ENCODE data around the gene PTTG1IP2.

Gene PTTG1IP2

GRCh38 chr7:90520484-90520883 is 51.0 kb downstream of the PTTG1IP2 start:
- in situ Hi-C loops (cut with HindIII; ENCODE audit: low pct_ligation_motif_present, low sequenced_read_pairs), result no loop called here

GRCh38 chr7:90530263-90530662 is 60.8 kb downstream of the PTTG1IP2 start:
- in situ Hi-C loops (cut with HindIII; ENCODE audit: low pct_ligation_motif_present, low sequenced_read_pairs), result no loop called here
- no peaks in the 10 kb centered on the region for H3K36me3 ChIP-seq (replicated peaks)
- no peak overlapping the region for H3K4me3 ChIP-seq (ENCODE audit: low read depth, low read length)
- no peaks in the 10 kb centered on the region for H3K27me3 ChIP-seq (replicated peaks)
- DNase-seq, result peak; percentile 60
- TF ChIP-seq CTCF (IDR thresholded peaks at IDR 0.05; ENCODE audit: low read depth, low read length, missing control alignments), result no peak
- H3K27ac ChIP-seq, result no peak overlapping the region

More at GRCh38 chr7:90520484-90520883, 51.0 kb downstream of the PTTG1IP2 start:
- peak; percentile 38 for TF ChIP-seq CTCF (IDR thresholded peaks at IDR 0.05; ENCODE audit: low read depth, low read length, missing control alignments)
- no peak overlapping the region for H3K4me3 ChIP-seq (ENCODE audit: low read depth, low read length)
- H3K27me3 ChIP-seq (replicated peaks), result no peaks in the 10 kb centered on the region
- no peak for DNase-seq
- no peak overlapping the region for H3K27ac ChIP-seq
- no peaks in the 10 kb centered on the region for H3K36me3 ChIP-seq (replicated peaks)

GRCh38 chr7:90532231-90532929 is 62.9 kb downstream of the PTTG1IP2 start:
- no peak for TF ChIP-seq CTCF (IDR thresholded peaks at IDR 0.05; ENCODE audit: low read depth, low read length, missing control alignments)
- no peaks in the 10 kb centered on the region for H3K27me3 ChIP-seq (replicated peaks)
- DNase-seq, result no peak
- in situ Hi-C loops (cut with HindIII; ENCODE audit: low pct_ligation_motif_present, low sequenced_read_pairs), result no loop called here
- no peaks in the 10 kb centered on the region for H3K36me3 ChIP-seq (replicated peaks)
- H3K27ac ChIP-seq, result no peak overlapping the region
- no peak overlapping the region for H3K4me3 ChIP-seq (ENCODE audit: low read depth, low read length)

- no peak for DNase-seq
- H3K36me3 ChIP-seq (replicated peaks), result no peaks in the 10 kb centered on the region
- H3K4me3 ChIP-seq (ENCODE audit: low read depth, low read length), result no peak overlapping the region
- H3K27me3 ChIP-seq (replicated peaks), result no peaks in the 10 kb centered on the region
- no peak overlapping the region for H3K27ac ChIP-seq
- in situ Hi-C loops (cut with HindIII; ENCODE audit: low pct_ligation_motif_present, low sequenced_read_pairs), result no loop called here
- no peak for TF ChIP-seq CTCF (IDR thresholded peaks at IDR 0.05; ENCODE audit: low read depth, low read length, missing control alignments)
These were observed 67.0 kb downstream of the PTTG1IP2 start for GRCh38 chr7:90536449-90536848.

- DNase-seq, result no peak
- Histone ChIP-seq H3K4me3 (ENCODE audit: low read depth, low read length) (no peak overlapping the region), H3K36me3 (replicated peaks) (no peaks in the 10 kb centered on the region), H3K27me3 (replicated peaks) (no peaks in the 10 kb centered on the region), H3K27ac (no peak overlapping the region)
- TF ChIP-seq CTCF (IDR thresholded peaks at IDR 0.05; ENCODE audit: low read depth, low read length, missing control alignments), result no peak
- in situ Hi-C loops (cut with HindIII; ENCODE audit: low pct_ligation_motif_present, low sequenced_read_pairs), result no loop called here
These were observed 69.0 kb downstream of the PTTG1IP2 start for GRCh38 chr7:90538405-90538804.

- in situ Hi-C loops (cut with HindIII; ENCODE audit: low pct_ligation_motif_present, low sequenced_read_pairs), result no loop called here
- Histone ChIP-seq H3K4me3 (ENCODE audit: low read depth, low read length) (no peak overlapping the region), H3K27ac (no peak overlapping the region), H3K36me3 (replicated peaks) (no peaks in the 10 kb centered on the region), H3K27me3 (replicated peaks) (no peaks in the 10 kb centered on the region)
- no peak for TF ChIP-seq CTCF (IDR thresholded peaks at IDR 0.05; ENCODE audit: low read depth, low read length, missing control alignments)
- no peak for DNase-seq
These were observed 71.0 kb downstream of the PTTG1IP2 start for GRCh38 chr7:90540406-90540805.
